ENCODE results near the gene ASXL2.

The ASXL2 gene

GRCh38 chr2:25842155-25842554 lies 36.1 kb downstream of the ASXL2 start:
- H3K27me3 ChIP-seq: no peaks in the 10 kb centered on the region
- no peak overlapping the region for H3K4me3 ChIP-seq (ENCODE audit: low read depth, low read length)
- no peaks in the 10 kb centered on the region; the same call in 1 of the 2 replicates for H3K36me3 ChIP-seq

DNA sequence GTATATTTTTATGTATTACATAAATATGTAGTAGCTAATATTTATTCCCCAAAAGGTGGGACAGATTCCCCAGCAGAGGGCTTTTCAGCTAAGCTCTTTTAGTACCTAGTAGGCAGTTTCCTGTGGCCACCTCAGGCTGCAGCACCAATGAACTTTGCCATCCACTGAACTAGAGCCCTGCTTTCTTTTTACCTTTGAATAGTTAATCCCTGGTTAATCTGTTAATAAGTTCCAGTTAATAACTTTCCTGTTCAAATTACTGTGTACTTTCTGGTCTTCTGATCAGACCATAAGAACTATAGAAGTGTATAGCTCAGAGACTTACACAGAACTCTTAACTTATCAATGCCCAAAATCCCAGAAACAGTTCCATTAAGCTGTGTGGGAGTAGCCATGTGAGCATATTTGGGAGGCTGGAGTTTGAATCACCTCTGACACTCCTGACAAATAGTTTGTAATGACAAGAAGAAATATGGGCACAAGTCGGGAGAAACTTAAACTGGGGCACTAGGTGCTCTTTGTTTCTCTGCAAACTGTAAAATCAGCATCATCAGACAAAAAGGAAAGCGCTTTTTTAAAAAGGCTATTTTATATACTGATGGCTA lies 40.0 kb downstream of the ASXL2 start:
- Histone ChIP-seq H3K4me1 (peaks cover 2% of the 10 kb centered on the region; the same call in 1 of the 2 replicates), H3K4me3 (ENCODE audit: low read depth, low read length) (no peak overlapping the region), H3K27me3 (no peaks in the 10 kb centered on the region), H3K36me3 (no peaks in the 10 kb centered on the region; the same call in 1 of the 2 replicates), H3K9me3 (no peaks in the 10 kb centered on the region)
- TF ChIP-seq, protein P1, sequence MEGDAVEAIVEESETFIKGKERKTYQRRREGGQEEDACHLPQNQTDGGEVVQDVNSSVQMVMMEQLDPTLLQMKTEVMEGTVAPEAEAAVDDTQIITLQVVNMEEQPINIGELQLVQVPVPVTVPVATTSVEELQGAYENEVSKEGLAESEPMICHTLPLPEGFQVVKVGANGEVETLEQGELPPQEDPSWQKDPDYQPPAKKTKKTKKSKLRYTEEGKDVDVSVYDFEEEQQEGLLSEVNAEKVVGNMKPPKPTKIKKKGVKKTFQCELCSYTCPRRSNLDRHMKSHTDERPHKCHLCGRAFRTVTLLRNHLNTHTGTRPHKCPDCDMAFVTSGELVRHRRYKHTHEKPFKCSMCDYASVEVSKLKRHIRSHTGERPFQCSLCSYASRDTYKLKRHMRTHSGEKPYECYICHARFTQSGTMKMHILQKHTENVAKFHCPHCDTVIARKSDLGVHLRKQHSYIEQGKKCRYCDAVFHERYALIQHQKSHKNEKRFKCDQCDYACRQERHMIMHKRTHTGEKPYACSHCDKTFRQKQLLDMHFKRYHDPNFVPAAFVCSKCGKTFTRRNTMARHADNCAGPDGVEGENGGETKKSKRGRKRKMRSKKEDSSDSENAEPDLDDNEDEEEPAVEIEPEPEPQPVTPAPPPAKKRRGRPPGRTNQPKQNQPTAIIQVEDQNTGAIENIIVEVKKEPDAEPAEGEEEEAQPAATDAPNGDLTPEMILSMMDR (IDR thresholded peaks at IDR 0.05; ENCODE audit: low read depth, low read length): no peak
- no peak for DNase-seq

More at GRCh38 chr2:25842155-25842554, 36.1 kb downstream of the ASXL2 start:
- DNase-seq: no peak
- no peaks in the 10 kb centered on the region for H3K9me3 ChIP-seq
- no peaks in the 10 kb centered on the region for H3K4me1 ChIP-seq
- TF ChIP-seq, protein P1 (IDR thresholded peaks at IDR 0.05; ENCODE audit: low read depth, low read length): no peak

GRCh38 chr2:25835906-25836305 lies 42.4 kb downstream of the ASXL2 start:
- Histone ChIP-seq H3K9me3 (no peaks in the 10 kb centered on the region), H3K36me3 (no peaks in the 10 kb centered on the region; the same call in 1 of the 2 replicates), H3K27me3 (no peaks in the 10 kb centered on the region), H3K4me3 (ENCODE audit: low read depth, low read length) (no peak overlapping the region), H3K4me1 (peaks cover 2% of the 10 kb centered on the region; the same call in 1 of the 2 replicates)
- TF ChIP-seq, protein P1 (IDR thresholded peaks at IDR 0.05; ENCODE audit: low read depth, low read length): no peak
- no peak for DNase-seq

GRCh38 chr2:25833566-25833965 lies 44.7 kb downstream of the ASXL2 start:
- no peaks in the 10 kb centered on the region for H3K9me3 ChIP-seq
- no peak overlapping the region for H3K4me3 ChIP-seq (ENCODE audit: low read depth, low read length)
- DNase-seq: no peak
- TF ChIP-seq, protein P1 (IDR thresholded peaks at IDR 0.05; ENCODE audit: low read depth, low read length): no peak
- no peaks in the 10 kb centered on the region for H3K36me3 ChIP-seq
- peaks cover 2% of the 10 kb centered on the region for H3K4me1 ChIP-seq
- no peaks in the 10 kb centered on the region for H3K27me3 ChIP-seq

DNA sequence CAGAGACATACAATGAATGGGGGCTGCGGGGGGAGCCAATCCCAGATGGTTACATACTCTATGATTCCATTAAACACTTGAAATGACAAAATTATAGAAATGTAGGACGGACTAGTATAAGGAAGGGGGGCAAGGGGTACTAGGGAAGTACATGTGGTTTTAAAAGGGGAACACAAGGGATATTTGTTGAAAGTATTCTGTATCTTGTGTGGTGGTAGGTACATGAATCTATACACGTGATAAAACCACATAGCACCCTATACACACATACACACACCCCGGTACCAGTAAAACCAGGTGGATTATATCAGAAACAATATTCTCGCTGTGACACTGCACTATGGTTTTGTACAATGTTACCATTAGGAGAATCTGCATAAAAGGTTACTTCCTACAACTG lies 45.4 kb downstream of the ASXL2 start:
- Histone ChIP-seq H3K27me3 (no peaks in the 10 kb centered on the region), H3K9me3 (no peaks in the 10 kb centered on the region), H3K4me3 (ENCODE audit: low read depth, low read length) (no peak overlapping the region), H3K36me3 (no peaks in the 10 kb centered on the region), H3K4me1 (peaks cover 2% of the 10 kb centered on the region)
- TF ChIP-seq, protein P1 (IDR thresholded peaks at IDR 0.05; ENCODE audit: low read depth, low read length): no peak
- DNase-seq: no peak

GRCh38 chr2:25831746-25832449 lies 46.4 kb downstream of the ASXL2 start:
- no peak for DNase-seq
- Histone ChIP-seq H3K9me3 (no peaks in the 10 kb centered on the region), H3K36me3 (no peaks in the 10 kb centered on the region), H3K27me3 (no peaks in the 10 kb centered on the region), H3K4me1 (peaks cover 2% of the 10 kb centered on the region), H3K4me3 (ENCODE audit: low read depth, low read length) (no peak overlapping the region)
- TF ChIP-seq, protein P1 (IDR thresholded peaks at IDR 0.05; ENCODE audit: low read depth, low read length): no peak

Data from BE2C (cell line).